Sciatic nerve (tissue), 2 donors: ENCODE measurements around the gene PDXK. TPM values are rescaled to one million over a fixed set of nuclear protein-coding genes. Genes with fewer than 3 reads are reported as not detected.
"Not testable (repeated sequence)": the region's sequence is repeated elsewhere in the genome, so short reads cannot be mapped to it uniquely, and the experiment has no call there.

ENCODE experiments used
- ATAC-seq: fragments of 200-7000 bp; cut with Tn5 transposase; one replicate; pipeline ENCODE4 v1.9.1; 2020; ENCODE audit warnings: mild to moderate bottlenecking, moderate library complexity
- DNase-seq: peaks from one replicate; pipeline ENCODE4 v3.0.0-alpha.2; 2020; ENCODE audit warnings: low spot score
- intact Hi-C: fragments of 100-400 bp; cut with DNase I; formaldehyde crosslinking; loops from one replicate; pipeline ENCODE4 v1.14.2; 2022
- total RNA-seq: library from RNA; stranded (reverse); fragmentation: NEBNext Ultra II Directional; extraction: Animal tissue kit (Norgen Biotek cat#: 25700); gene quantifications from one replicate; pipeline ENCODE4 v1.2.1, GENCODE V29; 2021
- donor health status: DM: no; HTN: no; CAD: no.
- donor health status: DM: no; HTN: no; CAD: no.

The PDXK gene
- total RNA-seq, 1 donor from 2014 or later: 111 TPM

DNA sequence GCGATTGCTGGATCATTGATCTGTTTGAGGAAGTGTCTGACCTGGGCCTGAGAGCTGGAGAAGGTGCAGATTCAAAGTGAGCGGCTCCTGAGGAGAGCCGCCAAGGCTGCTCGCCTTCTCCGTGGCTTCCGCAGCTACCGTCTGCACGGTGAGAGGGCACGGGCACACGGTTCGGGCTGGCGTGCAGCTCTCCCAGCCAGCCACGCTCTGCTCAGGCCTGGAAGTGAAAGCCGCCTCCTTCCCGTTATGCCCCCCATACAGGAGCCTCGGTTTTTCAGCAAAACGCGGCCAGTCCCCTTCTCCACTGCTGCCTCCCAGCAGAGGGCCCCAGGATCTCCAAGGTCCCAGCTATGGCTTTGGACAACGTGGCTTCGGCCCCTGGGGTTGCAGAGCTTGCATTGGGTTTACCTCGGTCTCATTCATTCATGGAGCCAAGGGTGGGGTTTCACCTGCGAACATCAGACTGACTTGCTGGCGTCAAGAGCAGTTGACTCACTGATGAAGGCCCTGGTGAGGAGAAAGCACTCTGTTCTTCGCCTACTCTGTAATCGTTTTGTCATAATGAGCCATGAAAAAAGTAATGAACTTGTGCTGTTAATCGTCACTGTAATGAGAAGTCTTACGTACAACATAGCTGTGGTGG is 24.4 kb upstream of the PDXK start:
- no peak for DNase-seq
- no peak for ATAC-seq
- intact Hi-C loops: no loop called here

DNA sequence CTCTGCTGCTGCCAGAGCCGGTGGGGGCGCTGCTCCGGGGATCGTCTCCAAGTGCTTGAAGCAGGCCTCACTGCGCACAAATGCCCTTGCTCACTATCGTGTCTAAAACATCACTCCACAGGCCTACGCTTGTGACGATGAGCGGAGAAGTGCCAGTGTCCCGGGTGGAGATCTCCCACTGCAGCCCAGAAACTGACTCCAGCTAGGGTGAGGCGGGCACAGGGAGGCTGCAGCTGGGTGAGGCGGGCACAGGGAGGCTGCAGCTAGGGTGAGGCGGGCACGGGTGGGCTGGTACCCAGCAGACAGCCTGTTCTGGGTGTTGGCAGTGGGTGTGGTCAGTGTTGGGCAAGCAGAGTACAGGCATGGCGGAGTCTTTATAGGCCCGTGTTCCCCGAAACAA is 22.7 kb upstream of the PDXK start:
- DNase-seq (no peak), ATAC-seq (no peak)
- intact Hi-C loops: no loop called here

- intact Hi-C loops: no loop called here
- DNase-seq: no peak
- no peak for ATAC-seq
Observed at GRCh38 chr21:43697758-43698643, 20.9 kb upstream of the PDXK start.

- DNase-seq, intact Hi-C loops, ATAC-seq: not testable (repeated sequence)
Observed at GRCh38 chr21:43699492-43699777, 19.5 kb upstream of the PDXK start.

- DNase-seq (no peak), ATAC-seq (no peak)
- intact Hi-C loops: no loop called here
Observed at GRCh38 chr21:43699933-43700599, 18.9 kb upstream of the PDXK start.

DNA sequence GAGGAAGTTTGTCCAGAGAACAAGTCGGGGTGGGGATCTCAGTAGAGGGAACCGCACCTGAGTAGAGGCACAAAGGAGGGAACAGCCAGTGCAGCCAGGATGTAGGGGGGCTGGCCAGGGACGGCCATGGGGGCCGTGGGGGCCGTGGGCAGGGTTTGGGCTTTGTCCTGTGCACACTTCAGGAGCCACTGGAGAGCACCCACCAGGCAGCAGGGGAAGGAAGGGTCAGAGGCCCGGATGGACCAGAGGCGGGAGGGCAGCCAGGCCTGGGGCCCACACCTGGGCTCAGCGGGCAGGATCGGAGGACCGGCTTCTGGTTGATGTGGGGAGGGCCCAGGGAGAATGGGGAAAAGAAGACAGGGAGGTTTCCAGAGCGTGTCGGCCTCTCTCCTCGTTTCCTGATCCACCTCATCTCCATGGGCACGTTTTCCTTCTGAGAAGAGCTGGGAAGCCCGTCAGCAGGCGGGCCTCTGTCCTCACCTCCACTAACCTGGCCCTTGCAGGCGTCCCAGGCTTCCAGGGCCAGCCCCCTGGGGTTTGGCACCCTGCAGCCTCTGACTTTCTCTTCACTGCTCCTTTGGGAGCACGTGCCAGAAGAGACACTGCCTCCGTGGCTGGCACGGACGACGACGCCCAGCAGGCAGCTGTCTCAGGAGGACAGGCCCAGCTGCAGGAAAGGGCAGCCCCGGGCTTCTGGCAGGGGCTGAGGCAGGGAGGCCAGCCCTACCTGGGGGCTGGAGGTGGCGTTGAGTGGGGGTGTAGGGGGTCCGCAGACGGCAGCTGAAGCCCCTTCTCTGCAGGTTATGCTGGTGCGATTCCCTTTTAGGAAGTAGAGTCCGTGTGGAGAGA is 16.8 kb upstream of the PDXK start:
- ATAC-seq: no peak
- intact Hi-C loops: no loop called here
- DNase-seq: no peak

GRCh38 chr21:43702785-43703034 is 16.2 kb upstream of the PDXK start:
- ATAC-seq (no peak), DNase-seq (no peak)
- intact Hi-C loops: no loop called here

DNA sequence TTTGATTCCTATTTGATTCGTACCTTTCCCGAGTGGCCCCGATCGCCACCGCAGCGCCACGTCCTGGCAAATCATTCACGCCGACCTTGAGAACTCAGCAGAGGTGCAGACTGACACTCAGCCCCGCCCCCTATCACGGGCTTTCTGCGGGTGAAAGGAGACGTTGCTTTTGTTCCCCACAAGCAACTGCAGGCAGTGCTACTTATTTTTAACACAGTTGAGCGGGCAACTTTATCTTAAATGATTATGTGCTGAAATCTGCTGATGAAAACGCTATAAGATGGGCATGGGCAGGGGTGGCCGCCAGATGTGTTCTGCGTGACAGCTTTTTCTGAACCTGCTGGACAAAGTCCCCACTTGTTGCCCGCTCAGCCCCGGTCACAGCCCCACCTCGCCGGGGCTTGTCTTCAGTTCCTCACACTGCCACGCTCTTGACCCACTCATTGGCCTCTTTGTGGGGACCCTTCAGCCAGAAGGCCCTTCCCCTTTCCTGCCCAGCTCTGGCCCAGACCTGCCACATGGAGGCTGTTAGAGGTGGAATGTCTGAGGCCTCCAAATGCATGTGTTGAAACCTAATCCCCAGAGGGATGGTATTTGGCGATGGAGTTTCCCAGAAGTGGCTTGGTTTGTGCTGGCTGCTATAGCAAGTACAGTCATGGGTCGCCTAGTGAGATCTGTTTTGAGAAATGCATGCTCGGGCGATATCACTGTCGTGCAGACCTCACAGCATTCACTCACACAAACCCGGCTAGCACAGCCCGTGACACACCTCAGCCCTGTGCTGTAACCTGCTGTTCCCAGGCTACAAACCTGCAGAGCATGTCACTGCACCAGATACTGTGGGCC is 15.7 kb upstream of the PDXK start:
- intact Hi-C loops: no loop called here
- DNase-seq: no peak
- peak; percentile 82 for ATAC-seq

- intact Hi-C loops: no loop called here
- DNase-seq: no peak
Observed at GRCh38 chr21:43707462-43707861, 11.5 kb upstream of the PDXK start.

GRCh38 chr21:43708745-43709381 is 10.1 kb upstream of the PDXK start:
- no peak for ATAC-seq
- intact Hi-C loops: no loop called here
- no peak for DNase-seq

More at GRCh38 chr21:43707462-43707861, 11.5 kb upstream of the PDXK start:
- ATAC-seq: no peak

DNA sequence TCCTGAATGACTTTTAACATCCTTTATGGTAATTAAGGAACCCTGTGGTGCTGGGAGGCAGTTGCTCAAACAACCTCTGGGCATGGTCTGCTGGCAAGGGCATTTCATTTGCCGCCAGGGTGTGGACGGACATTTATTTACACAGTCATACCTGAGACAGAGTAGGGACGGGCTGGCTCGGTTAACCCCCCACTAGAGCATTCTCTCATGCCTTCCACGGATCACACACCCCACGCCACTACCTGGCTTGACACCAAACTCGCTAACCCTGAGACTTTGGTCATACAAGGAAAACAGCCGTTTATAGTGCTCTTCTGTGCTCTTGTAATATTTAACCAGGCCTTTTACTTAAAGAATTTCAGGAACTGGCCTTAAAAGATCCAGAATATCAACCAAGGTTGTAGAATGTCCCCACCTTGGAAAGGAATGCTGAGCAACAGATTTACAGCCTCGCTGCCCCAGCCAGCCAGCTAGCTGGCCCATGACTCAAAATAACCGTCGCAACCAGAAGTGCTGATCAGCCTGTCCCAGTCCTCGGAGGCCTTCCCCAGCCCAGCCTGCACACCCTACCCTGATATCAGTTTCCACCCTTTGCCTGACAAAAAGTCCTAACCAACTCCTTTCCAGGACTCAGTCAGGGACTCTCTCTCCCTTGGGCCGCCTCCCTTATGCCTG is 6.5 kb upstream of the PDXK start:
- DNase-seq (no peak), ATAC-seq (peak; percentile 35)
- intact Hi-C loops: no loop called here

GRCh38 chr21:43713123-43713522 is 5.8 kb upstream of the PDXK start:
- ATAC-seq, DNase-seq, intact Hi-C loops: not testable (repeated sequence)

- intact Hi-C loops: no loop called here
- no peak for ATAC-seq
Observed at GRCh38 chr21:43716376-43717165, 2.4 kb upstream of the PDXK start.

GRCh38 chr21:43717166-43717853 is 1.6 kb upstream of the PDXK start:
- ATAC-seq: no peak
- intact Hi-C loops: no loop called here
- DNase-seq: no peak

More at GRCh38 chr21:43716376-43717165, 2.4 kb upstream of the PDXK start:
- no peak for DNase-seq

GRCh38 chr21:43717967-43718871 is 710 bp upstream of the PDXK start:
- intact Hi-C loops: no loop called here
- ATAC-seq (no peak), DNase-seq (no peak)
